Brain microvascular endothelial cell (primary cell): ENCODE results near the gene ATP6V1A.

ENCODE experiments used
- DNase-seq: peaks from one replicate; pipeline ENCODE4 v3.0.0-alpha.2; 2020
- H3K27ac ChIP-seq: fragments of 250-450 bp; sonication (Bioruptor Pico); 2 replicates; pipeline ENCODE4 v1.5.1; 2020; ENCODE audit warnings: mild to moderate bottlenecking, moderate library complexity
- H3K27me3 ChIP-seq: fragments of 250-450 bp; sonication (Bioruptor Pico); replicated peaks from 2 replicates; pipeline ENCODE4 v1.5.1; 2020; ENCODE audit warnings: mild to moderate bottlenecking
- H3K36me3 ChIP-seq: fragments of 250-450 bp; sonication (Bioruptor Pico); replicated peaks from 2 replicates; pipeline ENCODE4 v1.5.1; 2020; ENCODE audit warnings: mild to moderate bottlenecking
- H3K4me3 ChIP-seq: 2 replicates; pipeline ENCODE4 v1.5.1; 2011; ENCODE audit warnings: low read depth, mild to moderate bottlenecking, control low read depth, low read length, moderate library complexity
- CTCF ChIP-seq: IDR thresholded peaks from 2 replicates; pipeline ENCODE4 v1.5.1; 2011; ENCODE audit warnings: low read depth, mild to moderate bottlenecking, moderate library complexity, low read length, control low read depth, inconsistent platforms; ENCODE audit errors: missing control alignments
- in situ Hi-C: cut with HindIII; loops from 2 replicates; pipeline ENCODE4 v1.10.0; 2017; ENCODE audit warnings: low sequenced_read_pairs, low pct_ligation_motif_present

The ATP6V1A gene

GRCh38 chr3:113721636-113722035 is 25.2 kb upstream of the ATP6V1A start:
- no peak for TF ChIP-seq CTCF
- H3K27me3 ChIP-seq: no peaks in the 10 kb centered on the region
- H3K27ac ChIP-seq: no peak overlapping the region
- peaks cover 6% of the 10 kb centered on the region for H3K36me3 ChIP-seq
- H3K4me3 ChIP-seq: no peak overlapping the region
- in situ Hi-C loops: no loop called here
- no peak for DNase-seq

- TF ChIP-seq CTCF: no peak
- Histone ChIP-seq H3K4me3 (no peak overlapping the region), H3K27ac (no peak overlapping the region), H3K36me3 (peaks cover 2% of the 10 kb centered on the region), H3K27me3 (no peaks in the 10 kb centered on the region)
- DNase-seq: no peak
- in situ Hi-C loops: no loop called here
Measured at GRCh38 chr3:113728661-113729060, 18.2 kb upstream of the ATP6V1A start.

- Histone ChIP-seq H3K36me3 (peaks cover 2% of the 10 kb centered on the region), H3K4me3 (no peak overlapping the region), H3K27ac (no peak overlapping the region), H3K27me3 (no peaks in the 10 kb centered on the region)
- no peak for DNase-seq
- in situ Hi-C loops: no loop called here
- TF ChIP-seq CTCF: no peak
Measured at GRCh38 chr3:113730550-113730949, 16.3 kb upstream of the ATP6V1A start.

GRCh38 chr3:113731694-113732093 is 15.1 kb upstream of the ATP6V1A start:
- TF ChIP-seq CTCF: no peak
- in situ Hi-C loops: no loop called here
- Histone ChIP-seq H3K27ac (no peak overlapping the region), H3K36me3 (peaks cover 2% of the 10 kb centered on the region), H3K4me3 (no peak overlapping the region), H3K27me3 (no peaks in the 10 kb centered on the region)
- DNase-seq: no peak

DNA sequence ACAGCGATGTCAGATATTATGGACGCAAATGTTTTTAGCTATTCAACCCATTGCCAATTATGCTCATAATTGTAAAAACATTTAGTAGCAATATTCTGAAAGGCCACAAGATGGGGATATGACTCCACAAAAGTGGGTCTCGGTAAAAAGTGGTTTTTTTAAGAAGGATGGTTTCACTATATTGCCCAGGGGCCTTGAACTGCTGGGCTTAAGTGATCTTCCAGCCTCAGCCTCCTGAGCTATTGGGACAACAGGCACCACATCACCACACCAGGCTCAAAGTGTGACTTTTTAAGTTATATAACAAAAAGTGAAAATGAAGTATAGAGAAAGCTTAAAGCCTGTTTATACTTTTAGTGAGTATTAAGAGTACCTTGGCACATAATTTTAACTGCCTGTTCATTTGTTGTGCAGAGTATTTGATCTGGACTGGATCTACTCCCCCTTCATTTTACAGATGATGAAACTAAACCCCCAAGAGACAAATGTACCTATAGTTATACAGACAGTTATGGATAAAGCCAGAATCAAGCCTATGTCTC is 10.2 kb upstream of the ATP6V1A start:
- in situ Hi-C loops: no loop called here
- peak; percentile 52 for TF ChIP-seq CTCF
- Histone ChIP-seq H3K4me3 (no peak overlapping the region), H3K36me3 (no peaks in the 10 kb centered on the region), H3K27me3 (no peaks in the 10 kb centered on the region), H3K27ac (no peak overlapping the region)
- peak; percentile 28 for DNase-seq

- Histone ChIP-seq H3K27me3 (no peaks in the 10 kb centered on the region), H3K27ac (no peak overlapping the region), H3K4me3 (no peak overlapping the region), H3K36me3 (no peaks in the 10 kb centered on the region)
- in situ Hi-C loops: no loop called here
- DNase-seq: no peak
- no peak for TF ChIP-seq CTCF
Measured at GRCh38 chr3:113741086-113741485, 5.7 kb upstream of the ATP6V1A start.
